HG03045 (cell line): ENCODE results near the gene ZBP1.

Experiments
- ATAC-seq: cut with Tn5 transposase; IDR thresholded peaks from one replicate; pipeline ENCODE4 v1.9.1; 2021; ENCODE audit warnings: mild to moderate bottlenecking, moderate library complexity; ENCODE audit not compliant: unreplicated experiment

Gene ZBP1

GRCh38 chr20:57658833-57659516 lies 38.7 kb upstream of the ZBP1 start:
- no peak for ATAC-seq

GRCh38 chr20:57658447-57658832 lies 38.2 kb upstream of the ZBP1 start:
- no peak for ATAC-seq

GRCh38 chr20:57657535-57658446 lies 37.6 kb upstream of the ZBP1 start:
- no peak for ATAC-seq

GRCh38 chr20:57656821-57657534 lies 36.8 kb upstream of the ZBP1 start:
- ATAC-seq, result no peak

GRCh38 chr20:57656252-57656820 lies 36.1 kb upstream of the ZBP1 start:
- ATAC-seq, result no peak

GRCh38 chr20:57655809-57656155 lies 35.6 kb upstream of the ZBP1 start:
- ATAC-seq, result no peak

GRCh38 chr20:57654998-57655808 lies 35.0 kb upstream of the ZBP1 start:
- no peak for ATAC-seq

GRCh38 chr20:57654363-57654997 lies 34.3 kb upstream of the ZBP1 start:
- peak; percentile 59 for ATAC-seq

- no peak for ATAC-seq
These were observed 33.7 kb upstream of the ZBP1 start for GRCh38 chr20:57653910-57654309.

- ATAC-seq, result no peak
These were observed 33.3 kb upstream of the ZBP1 start for GRCh38 chr20:57653546-57653900.

- ATAC-seq, result no peak
These were observed 32.6 kb upstream of the ZBP1 start for GRCh38 chr20:57652606-57653545.

- ATAC-seq, result no peak
These were observed 31.8 kb upstream of the ZBP1 start for GRCh38 chr20:57651881-57652605.

- ATAC-seq, result no peak
These were observed 30.7 kb upstream of the ZBP1 start for GRCh38 chr20:57650756-57651483.

- ATAC-seq, result no peak
These were observed 30.0 kb upstream of the ZBP1 start for GRCh38 chr20:57650266-57650665.

- no peak for ATAC-seq
These were observed 29.4 kb upstream of the ZBP1 start for GRCh38 chr20:57649617-57650015.

GRCh38 chr20:57648878-57649616 lies 28.8 kb upstream of the ZBP1 start:
- ATAC-seq, result no peak
